ENCODE measurements around the gene KRTAP3-3.

DNA sequence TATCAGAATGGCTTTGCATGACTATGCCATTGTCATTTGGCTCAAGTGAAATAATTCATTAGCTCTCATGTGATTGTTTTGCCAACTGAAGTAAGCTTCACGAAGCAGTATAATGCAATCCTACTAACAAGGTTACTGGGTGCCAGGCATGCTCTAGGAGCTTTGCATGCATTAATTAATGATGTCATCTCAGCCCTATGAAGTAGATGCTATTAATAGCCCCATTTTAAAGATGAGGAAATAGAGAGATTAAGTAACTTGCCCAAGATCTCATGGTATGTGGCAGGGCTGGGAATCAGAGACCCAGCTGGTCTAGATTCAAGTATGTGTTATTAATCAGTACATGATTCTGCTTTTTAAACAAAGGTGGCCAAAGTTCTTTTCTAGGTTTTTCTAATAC is 41.3 kb downstream of the KRTAP3-3 start:
- TF ChIP-seq, protein P1, sequence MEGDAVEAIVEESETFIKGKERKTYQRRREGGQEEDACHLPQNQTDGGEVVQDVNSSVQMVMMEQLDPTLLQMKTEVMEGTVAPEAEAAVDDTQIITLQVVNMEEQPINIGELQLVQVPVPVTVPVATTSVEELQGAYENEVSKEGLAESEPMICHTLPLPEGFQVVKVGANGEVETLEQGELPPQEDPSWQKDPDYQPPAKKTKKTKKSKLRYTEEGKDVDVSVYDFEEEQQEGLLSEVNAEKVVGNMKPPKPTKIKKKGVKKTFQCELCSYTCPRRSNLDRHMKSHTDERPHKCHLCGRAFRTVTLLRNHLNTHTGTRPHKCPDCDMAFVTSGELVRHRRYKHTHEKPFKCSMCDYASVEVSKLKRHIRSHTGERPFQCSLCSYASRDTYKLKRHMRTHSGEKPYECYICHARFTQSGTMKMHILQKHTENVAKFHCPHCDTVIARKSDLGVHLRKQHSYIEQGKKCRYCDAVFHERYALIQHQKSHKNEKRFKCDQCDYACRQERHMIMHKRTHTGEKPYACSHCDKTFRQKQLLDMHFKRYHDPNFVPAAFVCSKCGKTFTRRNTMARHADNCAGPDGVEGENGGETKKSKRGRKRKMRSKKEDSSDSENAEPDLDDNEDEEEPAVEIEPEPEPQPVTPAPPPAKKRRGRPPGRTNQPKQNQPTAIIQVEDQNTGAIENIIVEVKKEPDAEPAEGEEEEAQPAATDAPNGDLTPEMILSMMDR (IDR thresholded peaks at IDR 0.05; ENCODE audit: borderline replicate concordance, extremely low read depth, low read length, poor library complexity, severe bottlenecking) = no peak
- TF ChIP-seq EZH2 (IDR thresholded peaks at IDR 0.05; ENCODE audit: borderline replicate concordance, low read depth, low read length, severe bottlenecking) = no peak
